ENCODE results near the gene DNAH9. TPM values are rescaled to one million over a fixed set of nuclear protein-coding genes. Genes with fewer than 3 reads are reported as not detected.
A peak's percentile ranks its signal among the peaks of the same experiment; 100 is the strongest.

Gene DNAH9
- total RNA-seq, 1 experiment from 2014 or later = 0.22 TPM

GRCh38 chr17:11882716-11883115 is 284.4 kb downstream of the DNAH9 start:
- Histone ChIP-seq H3K79me1 (ENCODE audit: insufficient read depth, low read depth, low read length, poor library complexity, severe bottlenecking) (no peaks in the 10 kb centered on the region), H4K91ac (ENCODE audit: insufficient read length, low read depth, low read length) (no peak overlapping the region), H3K4me2 (ENCODE audit: insufficient read depth, insufficient read length, low read length) (no peak overlapping the region), H2BK20ac (ENCODE audit: low read depth, low read length, poor library complexity, severe bottlenecking) (no peak overlapping the region), H2AFZ (ENCODE audit: low read length) (no peak overlapping the region), H3K4ac (ENCODE audit: low read depth, low read length) (no peak overlapping the region), H2AK5ac (ENCODE audit: insufficient read length, low read length) (no peak overlapping the region), H3K27me3 (ENCODE audit: insufficient read depth, low read length) (no peaks in the 10 kb centered on the region), H2BK120ac (ENCODE audit: low read depth, low read length, poor library complexity, severe bottlenecking) (no peak overlapping the region), H3K9me3 (ENCODE audit: control insufficient read depth, low read depth, low read length) (no peaks in the 10 kb centered on the region), H3K14ac (ENCODE audit: insufficient read depth, low read length) (no peak overlapping the region), H3K23me2 (ENCODE audit: insufficient read length, low read depth, low read length, poor library complexity, severe bottlenecking) (no peaks in the 10 kb centered on the region), H2BK5ac (ENCODE audit: insufficient read length, low read length) (no peak overlapping the region), H2BK15ac (ENCODE audit: low read depth, low read length) (no peak overlapping the region), H3K4me1 (ENCODE audit: insufficient read depth, low read length) (no peaks in the 10 kb centered on the region), H3K27ac (ENCODE audit: insufficient read length, low read depth, low read length) (no peak overlapping the region), H3K56ac (ENCODE audit: insufficient read length, low read depth, low read length) (no peak overlapping the region), H4K20me1 (ENCODE audit: control insufficient read depth, insufficient read depth, insufficient read length) (no peaks in the 10 kb centered on the region), H2BK12ac (ENCODE audit: insufficient read length, low read depth, low read length) (no peak overlapping the region), H4K5ac (ENCODE audit: insufficient read length, low read depth, low read length) (no peak overlapping the region), H4K8ac (replicated peaks; ENCODE audit: insufficient read length, low read depth, low read length) (no peak overlapping the region), H3T11ph (ENCODE audit: low read length) (no peak overlapping the region), H3K23ac (ENCODE audit: insufficient read length, low read depth, low read length) (no peak overlapping the region), H3K9ac (ENCODE audit: extremely low read depth, insufficient read length, low read length) (no peak overlapping the region), H3K79me2 (ENCODE audit: insufficient read depth, low read length) (no peaks in the 10 kb centered on the region), H3K18ac (ENCODE audit: insufficient read length, low read depth, low read length) (no peak overlapping the region)
- DNase-seq = no peak
- Mint-ChIP-seq H3K9me3 (no peaks in the 10 kb centered on the region), H3K36me3 (ENCODE audit: insufficient read depth in 1 of 3, low read depth in 3 of 3) (no peaks in the 10 kb centered on the region), H3K4me1 (no peaks in the 10 kb centered on the region), H3K27ac (peak overlapping the region in 2 of 3 experiments; percentile 16 to 28; a peak in 1 of 7 replicates), H3K4me3 (no peak overlapping the region), H3K27me3 (ENCODE audit: low read depth) (no peaks in the 10 kb centered on the region; the same call in 1 of the 2 replicates)
- no CpG with 5 or more reads among the region's 3 CpGs for WGBS (ENCODE audit: extremely low coverage, insufficient read length, low lambda C conversion rate)
- TF ChIP-seq CTCF (conservative IDR thresholded peaks at IDR 0.05) = no peak
